Measurements from ENCODE around the gene DCTPP1. TPM values are rescaled to one million over a fixed set of nuclear protein-coding genes. Genes with fewer than 3 reads are reported as not detected.

Gene DCTPP1
- total RNA-seq, 1 donor from 2014 or later: 30.3 TPM

- FAIRE-seq (no peak), DNase-seq (ENCODE audit: low read depth) (no peak)
- H3K36me3 ChIP-seq (ENCODE audit: control insufficient read depth, insufficient read depth, low read length): no peaks in the 10 kb centered on the region
- H3K27me3 ChIP-seq (ENCODE audit: control insufficient read depth, insufficient read depth, low read length): no peaks in the 10 kb centered on the region
- TF ChIP-seq CTCF (IDR thresholded peaks at IDR 0.05; ENCODE audit: insufficient read depth, low read length, severe bottlenecking): no peak
- no peak overlapping the region for H3K4me3 ChIP-seq (ENCODE audit: low read depth, low read length)
Observed at GRCh38 chr16:30449116-30449435, 19.2 kb upstream of the DCTPP1 start.

- H3K27me3 ChIP-seq (ENCODE audit: control insufficient read depth, insufficient read depth, low read length): no peaks in the 10 kb centered on the region
- DNase-seq (ENCODE audit: low read depth) (no peak), FAIRE-seq (no peak)
- peaks cover 2% of the 10 kb centered on the region for H3K36me3 ChIP-seq (ENCODE audit: control insufficient read depth, insufficient read depth, low read length)
- no peak overlapping the region for H3K4me3 ChIP-seq (ENCODE audit: low read depth, low read length)
- TF ChIP-seq CTCF (IDR thresholded peaks at IDR 0.05; ENCODE audit: insufficient read depth, low read length, severe bottlenecking): no peak
Observed at GRCh38 chr16:30447512-30448226, 17.8 kb upstream of the DCTPP1 start.

GRCh38 chr16:30446203-30446595 lies 16.4 kb upstream of the DCTPP1 start:
- TF ChIP-seq CTCF (IDR thresholded peaks at IDR 0.05; ENCODE audit: insufficient read depth, low read length, severe bottlenecking): no peak
- Histone ChIP-seq H3K27me3 (ENCODE audit: control insufficient read depth, insufficient read depth, low read length) (no peaks in the 10 kb centered on the region), H3K4me3 (ENCODE audit: low read depth, low read length) (no peak overlapping the region), H3K36me3 (ENCODE audit: control insufficient read depth, insufficient read depth, low read length) (peaks cover 2% of the 10 kb centered on the region)
- no peak for FAIRE-seq
- no peak for DNase-seq (ENCODE audit: low read depth)

GRCh38 chr16:30445408-30446202 lies 15.8 kb upstream of the DCTPP1 start, which contains the start of gene SEPHS2:
Gene SEPHS2, minus strand, starts transcription at chr16:30445874. Its CDS starts 147 bp downstream, at chr16:30445727.
- peak; percentile 48 for TF ChIP-seq CTCF (IDR thresholded peaks at IDR 0.05; ENCODE audit: insufficient read depth, low read length, severe bottlenecking)
- Histone ChIP-seq H3K36me3 (ENCODE audit: control insufficient read depth, insufficient read depth, low read length) (peaks cover 2% of the 10 kb centered on the region), H3K27me3 (ENCODE audit: control insufficient read depth, insufficient read depth, low read length) (no peaks in the 10 kb centered on the region), H3K4me3 (ENCODE audit: low read depth, low read length) (peak within 1 kb of the TSS; percentile 61)
- FAIRE-seq (no peak), DNase-seq (ENCODE audit: low read depth) (peak; percentile 93)

- no peak for TF ChIP-seq CTCF (IDR thresholded peaks at IDR 0.05; ENCODE audit: insufficient read depth, low read length, severe bottlenecking)
- H3K4me3 ChIP-seq (ENCODE audit: low read depth, low read length): peak overlapping the region; percentile 61
- peaks cover 2% of the 10 kb centered on the region for H3K36me3 ChIP-seq (ENCODE audit: control insufficient read depth, insufficient read depth, low read length)
- no peaks in the 10 kb centered on the region for H3K27me3 ChIP-seq (ENCODE audit: control insufficient read depth, insufficient read depth, low read length)
- FAIRE-seq (no peak), DNase-seq (ENCODE audit: low read depth) (no peak)
Observed at GRCh38 chr16:30445149-30445407, 15.2 kb upstream of the DCTPP1 start.
